OCI-LY3 (cell line): ENCODE measurements around the gene ANKRD11.

Source experiments
- H2AFZ ChIP-seq: fragments of 200-600, 300-600 bp; shearing (Covaris generic); 2 replicates; pipeline ENCODE4 v1.6.0; 2014; ENCODE audit warnings: antibody characterized with exemption, low read depth, low read length
- H3K27ac ChIP-seq: fragments of 200-600, 300-600 bp; sonication (generic); 2 replicates; pipeline ENCODE4 v1.5.1; 2014; ENCODE audit warnings: mild to moderate bottlenecking, low read length, moderate library complexity, mixed read lengths
- H3K27me3 ChIP-seq: fragments of 200-600, 300-600 bp; sonication (generic); 2 replicates; pipeline ENCODE4 v1.6.1; 2014; ENCODE audit warnings: low read depth, low read length, mixed read lengths
- H3K36me3 ChIP-seq: fragments of 200-600, 300-600 bp; sonication (generic); replicated peaks from 2 replicates; pipeline ENCODE3; 2014; ENCODE audit warnings: low read depth, low read length, mixed read lengths
- H3K4me1 ChIP-seq: fragments of 300-600, 200-600 bp; sonication (generic); 2 replicates; pipeline ENCODE4 v1.6.1; 2014; ENCODE audit warnings: low read length, mixed read lengths
- H3K4me2 ChIP-seq: fragments of 200-600, 300-600 bp; sonication (generic); 2 replicates; pipeline ENCODE4 v1.6.1; 2014; ENCODE audit warnings: low read length, mixed read lengths
- H3K4me3 ChIP-seq: fragments of 300-600, 200-600 bp; sonication (generic); 2 replicates; pipeline ENCODE4 v1.5.1; 2014; ENCODE audit warnings: antibody characterized with exemption, mild to moderate bottlenecking, low read length, moderate library complexity
- H3K79me2 ChIP-seq: fragments of 300-600, 200-600 bp; shearing (Covaris generic); 2 replicates; pipeline ENCODE4 v1.6.1; 2014; ENCODE audit warnings: mild to moderate bottlenecking, low read length, mixed read lengths
- H3K9ac ChIP-seq: fragments of 300-600, 200-600 bp; shearing (Covaris generic); 2 replicates; pipeline ENCODE4 v1.6.0; 2014; ENCODE audit warnings: mild to moderate bottlenecking, low read length, moderate library complexity
- H3K9me3 ChIP-seq: fragments of 200-600, 300-600 bp; shearing (Covaris generic); 2 replicates; pipeline ENCODE4 v1.6.1; 2014; ENCODE audit warnings: low read length, mixed read lengths; ENCODE audit not compliant: insufficient read depth
- H4K20me1 ChIP-seq: fragments of 200-600, 300-600 bp; sonication (generic); 2 replicates; pipeline ENCODE4 v1.6.1; 2016; ENCODE audit warnings: low read length, mixed read lengths; ENCODE audit not compliant: insufficient read depth
- EZH2phosphoT487 ChIP-seq: fragments of 200-600 bp; shearing (Covaris generic); IDR thresholded peaks from 2 replicates; pipeline ENCODE4 v1.6.1; 2018; ENCODE audit warnings: antibody characterized with exemption, mixed run types, low read depth
- TF ChIP-seq, protein P1 (sequence below): fragments of 200-600, 300-600 bp; sonication (generic); IDR thresholded peaks from 2 replicates; pipeline ENCODE4 v1.5.1; 2014; ENCODE audit warnings: antibody characterized with exemption, low read length, low read depth

The ANKRD11 gene

DNA sequence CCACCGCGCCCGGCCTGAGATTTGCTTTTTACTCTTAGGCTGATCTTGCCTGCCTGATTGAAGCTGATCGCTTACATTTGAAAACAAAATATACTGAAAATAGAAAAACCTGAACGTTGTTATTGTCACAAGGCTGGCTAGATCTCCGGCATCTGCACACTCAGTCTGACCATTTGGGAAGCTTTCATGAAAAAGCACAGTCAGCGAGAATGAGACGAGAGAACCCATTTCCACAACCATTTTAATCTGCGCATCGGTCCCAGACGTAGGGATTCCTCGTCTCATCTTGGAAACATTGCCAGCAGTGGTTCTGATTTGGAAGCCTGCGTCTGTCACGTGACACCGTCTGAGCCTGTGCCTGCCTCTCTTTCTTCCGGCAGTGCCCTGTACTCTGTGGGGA lies 38.7 kb upstream of the ANKRD11 start:
- no peak overlapping the region for H2AFZ ChIP-seq
- no peaks in the 10 kb centered on the region for H3K79me2 ChIP-seq
- no peaks in the 10 kb centered on the region for H3K9me3 ChIP-seq
- TF ChIP-seq, protein P1, sequence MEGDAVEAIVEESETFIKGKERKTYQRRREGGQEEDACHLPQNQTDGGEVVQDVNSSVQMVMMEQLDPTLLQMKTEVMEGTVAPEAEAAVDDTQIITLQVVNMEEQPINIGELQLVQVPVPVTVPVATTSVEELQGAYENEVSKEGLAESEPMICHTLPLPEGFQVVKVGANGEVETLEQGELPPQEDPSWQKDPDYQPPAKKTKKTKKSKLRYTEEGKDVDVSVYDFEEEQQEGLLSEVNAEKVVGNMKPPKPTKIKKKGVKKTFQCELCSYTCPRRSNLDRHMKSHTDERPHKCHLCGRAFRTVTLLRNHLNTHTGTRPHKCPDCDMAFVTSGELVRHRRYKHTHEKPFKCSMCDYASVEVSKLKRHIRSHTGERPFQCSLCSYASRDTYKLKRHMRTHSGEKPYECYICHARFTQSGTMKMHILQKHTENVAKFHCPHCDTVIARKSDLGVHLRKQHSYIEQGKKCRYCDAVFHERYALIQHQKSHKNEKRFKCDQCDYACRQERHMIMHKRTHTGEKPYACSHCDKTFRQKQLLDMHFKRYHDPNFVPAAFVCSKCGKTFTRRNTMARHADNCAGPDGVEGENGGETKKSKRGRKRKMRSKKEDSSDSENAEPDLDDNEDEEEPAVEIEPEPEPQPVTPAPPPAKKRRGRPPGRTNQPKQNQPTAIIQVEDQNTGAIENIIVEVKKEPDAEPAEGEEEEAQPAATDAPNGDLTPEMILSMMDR: no peak
- TF ChIP-seq EZH2phosphoT487: no peak
- H4K20me1 ChIP-seq: no peaks in the 10 kb centered on the region
- no peak overlapping the region for H3K4me2 ChIP-seq
- H3K36me3 ChIP-seq: peaks cover 51% of the 10 kb centered on the region
- H3K27ac ChIP-seq: no peak overlapping the region
- no peaks in the 10 kb centered on the region for H3K27me3 ChIP-seq
- no peak overlapping the region for H3K9ac ChIP-seq
- no peaks in the 10 kb centered on the region for H3K4me1 ChIP-seq
- no peak overlapping the region for H3K4me3 ChIP-seq

DNA sequence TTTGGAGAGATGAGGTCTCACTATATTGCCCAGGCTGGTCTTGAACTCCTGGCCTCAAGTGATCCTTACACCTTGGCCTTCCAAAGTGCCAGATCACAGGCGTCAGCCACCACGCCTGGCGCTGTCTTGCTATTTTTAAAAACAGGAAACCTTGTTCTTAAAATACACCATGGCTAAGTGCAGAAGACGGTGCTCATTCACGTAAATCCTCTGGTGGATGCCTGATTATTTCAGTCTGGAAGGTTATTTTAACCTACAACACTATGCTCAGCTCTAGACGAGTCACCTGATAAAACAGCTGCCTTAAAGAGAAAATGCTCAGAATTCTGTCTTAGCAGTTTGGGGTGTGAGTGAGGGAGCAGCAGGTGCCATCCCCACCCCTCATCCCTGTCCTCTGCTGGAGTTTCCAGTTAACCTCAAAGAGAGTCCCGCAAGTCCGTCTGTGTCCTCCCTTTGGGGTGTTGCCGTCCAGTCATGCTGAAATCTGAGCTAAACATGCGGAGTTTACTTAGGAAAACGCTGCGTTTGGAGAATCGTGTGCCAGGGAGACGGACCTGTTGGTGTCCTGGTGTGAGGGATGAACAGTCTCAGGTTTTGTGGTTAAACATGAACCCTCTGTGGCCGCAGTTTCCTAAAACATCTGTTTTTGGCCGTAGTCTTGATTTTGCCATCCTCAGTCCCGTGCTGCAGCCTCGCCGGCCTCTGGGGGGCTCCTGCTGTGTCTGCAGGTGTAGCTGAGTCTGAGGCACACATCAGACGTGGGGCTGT lies 35.0 kb upstream of the ANKRD11 start:
- Histone ChIP-seq H3K27ac (no peak overlapping the region), H3K36me3 (peaks cover 44% of the 10 kb centered on the region), H3K9ac (no peak overlapping the region), H2AFZ (no peak overlapping the region), H3K27me3 (no peaks in the 10 kb centered on the region), H3K4me2 (no peak overlapping the region), H4K20me1 (0 out of 2 replicates have a peak, but pooled peaks cover 3% of the 10 kb centered on the region), H3K79me2 (peaks cover 10% of the 10 kb centered on the region; the same call in 1 of the 2 replicates), H3K4me1 (no peaks in the 10 kb centered on the region), H3K4me3 (no peak overlapping the region), H3K9me3 (no peaks in the 10 kb centered on the region)
- TF ChIP-seq, protein P1: no peak
- no peak for TF ChIP-seq EZH2phosphoT487

DNA sequence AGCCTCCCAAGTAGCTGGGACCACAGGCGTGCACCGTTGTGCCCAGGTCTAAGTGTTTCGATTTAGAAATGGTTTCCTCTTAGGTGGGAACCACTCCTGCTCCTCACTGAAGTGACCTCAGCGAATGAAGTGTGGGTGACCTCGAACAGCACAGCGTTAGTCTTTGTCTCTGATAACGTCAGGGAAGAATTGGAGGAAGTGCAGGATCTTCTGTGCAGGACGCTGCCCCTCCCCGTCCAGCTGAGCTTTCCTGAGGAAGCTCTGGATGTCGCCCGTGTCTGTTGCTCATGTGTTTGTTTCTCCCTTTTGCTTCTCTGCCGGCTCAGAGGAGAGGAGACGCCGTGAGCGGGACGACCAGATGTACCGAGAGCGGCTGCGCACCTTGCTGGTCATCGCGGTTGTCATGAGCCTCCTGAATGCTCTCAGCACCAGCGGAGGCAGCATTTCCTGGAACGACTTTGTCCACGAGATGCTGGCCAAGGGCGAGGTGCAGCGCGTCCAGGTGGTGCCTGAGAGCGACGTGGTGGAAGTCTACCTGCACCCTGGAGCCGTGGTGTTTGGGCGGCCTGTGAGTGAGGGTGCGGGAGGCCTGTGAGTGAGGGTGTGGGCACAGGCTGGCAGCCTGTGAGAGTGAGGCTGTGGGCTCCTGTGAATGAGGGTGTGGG lies 33.5 kb upstream of the ANKRD11 start:
- Histone ChIP-seq H3K9ac (no peak overlapping the region), H3K4me1 (no peaks in the 10 kb centered on the region), H3K4me2 (no peak overlapping the region), H3K36me3 (peaks cover 45% of the 10 kb centered on the region), H3K9me3 (no peaks in the 10 kb centered on the region), H4K20me1 (0 out of 2 replicates have a peak, but pooled peaks cover 3% of the 10 kb centered on the region), H2AFZ (no peak overlapping the region), H3K27ac (no peak overlapping the region), H3K79me2 (peaks cover 19% of the 10 kb centered on the region), H3K4me3 (no peak overlapping the region), H3K27me3 (no peaks in the 10 kb centered on the region)
- TF ChIP-seq EZH2phosphoT487: no peak
- TF ChIP-seq, protein P1: no peak

DNA sequence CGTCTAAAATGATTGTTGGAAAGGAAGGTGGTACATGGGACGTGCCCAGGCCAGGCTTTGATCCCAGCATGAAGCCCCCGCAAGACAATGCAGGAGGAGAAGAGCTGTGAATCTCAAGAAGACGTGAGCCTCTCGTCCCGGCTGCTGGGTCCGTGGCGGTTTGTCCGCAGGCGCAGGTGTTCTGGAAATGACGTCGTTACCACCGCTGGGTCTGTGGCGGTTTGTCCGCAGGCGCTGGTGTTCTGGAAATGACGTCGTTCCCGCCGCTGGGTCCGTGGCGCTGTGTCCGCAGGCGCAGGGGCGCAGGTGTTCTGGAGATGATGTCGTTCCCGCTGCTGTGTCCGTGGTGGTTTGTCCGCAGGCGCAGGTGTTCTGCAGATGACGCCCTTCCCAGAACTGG lies 31.9 kb upstream of the ANKRD11 start:
- no peak overlapping the region for H3K27ac ChIP-seq
- TF ChIP-seq EZH2phosphoT487: no peak
- TF ChIP-seq, protein P1: no peak
- no peaks in the 10 kb centered on the region for H3K4me1 ChIP-seq
- H3K9me3 ChIP-seq: no peaks in the 10 kb centered on the region
- H3K4me3 ChIP-seq: no peak overlapping the region
- H3K4me2 ChIP-seq: no peak overlapping the region
- no peak overlapping the region for H3K9ac ChIP-seq
- H3K27me3 ChIP-seq: no peaks in the 10 kb centered on the region
- H2AFZ ChIP-seq: no peak overlapping the region
- peaks cover 47% of the 10 kb centered on the region for H3K36me3 ChIP-seq
- H4K20me1 ChIP-seq: 0 out of 2 replicates have a peak, but pooled peaks cover 3% of the 10 kb centered on the region
- peaks cover 28% of the 10 kb centered on the region for H3K79me2 ChIP-seq
